Activated B cell treated with CpG ODN at 0.5 μM for 24 hours (primary cell): ENCODE results near the gene BANP. TPM values are rescaled to one million over a fixed set of nuclear protein-coding genes. Genes with fewer than 3 reads are reported as not detected.
A peak's percentile ranks its signal among the peaks of the same experiment; 100 is the strongest.
"Not testable (repeated sequence)": the region's sequence is repeated elsewhere in the genome, so short reads cannot be mapped to it uniquely, and the experiment has no call there.

Experiments used
- ATAC-seq: fragments of 200-7000 bp; cut with Tn5 transposase; one replicate; pipeline ENCODE4 v1.10.0; 2021; ENCODE audit warnings: low read depth, mild to moderate bottlenecking, moderate library complexity
- CTCF ChIA-PET: fragments of 350-600 bp; sonication (Branson Sonifier 250); formaldehyde crosslinking; loops from one replicate; lab custom pipeline; 2021; ENCODE audit warnings: antibody characterized with exemption; lab: Charles Lee
- POLR2A ChIA-PET: fragments of 350-600 bp; sonication (Branson Sonifier 250); formaldehyde crosslinking; loops from one replicate; lab custom pipeline; 2021; ENCODE audit warnings: antibody characterized with exemption; lab: Charles Lee
- DNase-seq: peaks from one replicate; pipeline ENCODE4 v3.0.0; 2022
- H3K27ac Mint-ChIP-seq: one replicate; pipeline ENCODE4 v1.8.0; 2020; ENCODE audit warnings: mixed read lengths
- H3K27me3 Mint-ChIP-seq: one replicate; pipeline ENCODE4 v1.8.0; 2021; ENCODE audit warnings: mixed read lengths
- H3K36me3 Mint-ChIP-seq: one replicate; pipeline ENCODE4 v1.8.0; 2021; ENCODE audit warnings: low read depth, mixed read lengths
- H3K4me1 Mint-ChIP-seq: one replicate; pipeline ENCODE4 v1.8.0; 2021; ENCODE audit warnings: mixed read lengths
- H3K4me3 Mint-ChIP-seq: one replicate; pipeline ENCODE4 v1.8.0; 2020; ENCODE audit warnings: mild to moderate bottlenecking, mixed read lengths
- H3K9me3 Mint-ChIP-seq: one replicate; pipeline ENCODE4 v1.8.0; 2020; ENCODE audit warnings: mixed read lengths
- intact Hi-C: fragments of 100-400 bp; cut with micrococcal nuclease; formaldehyde crosslinking; loops from one replicate; pipeline ENCODE4 v1.15.1; 2024
- total RNA-seq: library from RNA; stranded (reverse); gene quantifications from 2 replicates; pipeline ENCODE4 v1.2.3, GENCODE V29; 2022
- TF ChIP-seq, protein P1 (sequence below): fragments of 200-600 bp; IDR thresholded peaks from one replicate; pipeline ENCODE4 v1.8.0; 2022; ENCODE audit warnings: antibody characterized with exemption, mild to moderate bottlenecking

BANP gene
- total RNA-seq, 1 donor from 2014 or later: 72.3 TPM

DNA sequence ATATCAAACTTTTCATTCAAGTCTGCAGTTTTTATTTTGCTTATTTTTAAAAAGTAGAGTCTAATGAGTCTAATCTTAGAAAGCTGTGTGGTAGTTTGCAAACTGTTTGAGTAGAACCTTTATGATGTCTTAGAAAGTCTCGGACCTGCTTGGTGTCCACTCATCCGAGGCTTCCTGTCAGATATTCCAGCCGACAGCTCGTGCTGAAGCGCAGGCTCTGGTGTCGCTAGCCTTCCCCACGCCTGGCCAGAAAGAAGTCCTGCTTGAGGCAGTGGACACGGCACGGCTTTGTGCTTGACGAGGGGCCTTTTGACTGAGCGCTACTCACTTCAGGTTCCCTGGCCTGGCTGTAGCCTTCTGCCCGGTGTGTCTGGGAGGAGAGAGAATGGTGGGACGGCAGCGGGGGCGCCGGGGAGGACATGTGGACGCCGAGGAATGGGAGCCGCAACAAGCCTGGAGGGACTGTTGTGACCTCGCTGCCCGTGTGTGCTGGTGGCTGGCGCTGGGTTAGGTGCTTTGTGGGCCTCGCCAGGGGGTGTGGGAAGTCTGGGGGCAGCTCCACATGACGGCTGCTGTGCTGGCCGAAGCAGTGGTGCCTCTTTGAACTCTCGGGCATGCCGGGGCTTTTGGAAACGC, 33.5 kb downstream of the BANP start:
- Mint-ChIP-seq H3K27me3 (no peaks in the 10 kb centered on the region), H3K4me3 (no peak overlapping the region), H3K4me1 (peaks cover 44% of the 10 kb centered on the region), H3K9me3 (no peaks in the 10 kb centered on the region), H3K36me3 (peaks cover 75% of the 10 kb centered on the region), H3K27ac (peak overlapping the region; percentile 89)
- ATAC-seq (no peak), DNase-seq (no peak)
- POLR2A ChIA-PET: interaction anchor here (0.5 to 2.0 kb wide), 3 partner anchors 28 to 84 kb away, joined by 3 to 6 read pairs (median 4); partner anchors contain the start of gene BANP
- TF ChIP-seq, protein P1, sequence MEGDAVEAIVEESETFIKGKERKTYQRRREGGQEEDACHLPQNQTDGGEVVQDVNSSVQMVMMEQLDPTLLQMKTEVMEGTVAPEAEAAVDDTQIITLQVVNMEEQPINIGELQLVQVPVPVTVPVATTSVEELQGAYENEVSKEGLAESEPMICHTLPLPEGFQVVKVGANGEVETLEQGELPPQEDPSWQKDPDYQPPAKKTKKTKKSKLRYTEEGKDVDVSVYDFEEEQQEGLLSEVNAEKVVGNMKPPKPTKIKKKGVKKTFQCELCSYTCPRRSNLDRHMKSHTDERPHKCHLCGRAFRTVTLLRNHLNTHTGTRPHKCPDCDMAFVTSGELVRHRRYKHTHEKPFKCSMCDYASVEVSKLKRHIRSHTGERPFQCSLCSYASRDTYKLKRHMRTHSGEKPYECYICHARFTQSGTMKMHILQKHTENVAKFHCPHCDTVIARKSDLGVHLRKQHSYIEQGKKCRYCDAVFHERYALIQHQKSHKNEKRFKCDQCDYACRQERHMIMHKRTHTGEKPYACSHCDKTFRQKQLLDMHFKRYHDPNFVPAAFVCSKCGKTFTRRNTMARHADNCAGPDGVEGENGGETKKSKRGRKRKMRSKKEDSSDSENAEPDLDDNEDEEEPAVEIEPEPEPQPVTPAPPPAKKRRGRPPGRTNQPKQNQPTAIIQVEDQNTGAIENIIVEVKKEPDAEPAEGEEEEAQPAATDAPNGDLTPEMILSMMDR: no peak
- CTCF ChIA-PET: interaction anchor here (1.5 kb wide), 1 partner anchor 451 kb away, joined by 3 read pairs; no protein-coding TSS in a partner anchor
- intact Hi-C loops: loop anchor here (5.0 to 10.0 kb wide), 2 partner anchors 60 to 453 kb away; no protein-coding TSS in a partner anchor

DNA sequence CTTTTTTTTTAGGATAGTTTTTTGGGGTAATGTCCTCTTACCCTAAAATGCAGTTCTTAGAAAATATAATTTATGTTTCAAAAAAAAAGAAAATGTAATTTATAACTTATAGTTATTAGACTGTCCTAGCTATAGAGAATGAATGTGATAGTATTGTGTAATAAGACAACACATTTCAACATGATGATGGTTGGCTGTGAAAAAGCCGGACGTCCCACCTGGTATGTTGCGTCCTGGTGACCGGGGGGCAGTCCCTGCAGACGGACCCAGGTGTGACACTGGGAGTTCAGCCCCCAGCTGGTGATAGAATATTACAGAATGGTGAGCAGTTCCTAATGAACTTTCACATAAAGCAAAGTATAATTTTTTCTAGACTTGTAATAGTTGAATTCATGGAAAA, 34.3 kb downstream of the BANP start:
- CTCF ChIA-PET, H3K9me3 Mint-ChIP-seq, POLR2A ChIA-PET, H3K27me3 Mint-ChIP-seq, DNase-seq, ATAC-seq, H3K4me3 Mint-ChIP-seq: not testable (repeated sequence)
- Mint-ChIP-seq H3K36me3 (peaks cover 72% of the 10 kb centered on the region), H3K4me1 (peaks cover 44% of the 10 kb centered on the region), H3K27ac (peak overlapping the region; percentile 89)
- intact Hi-C loops: loop anchor here (10.0 kb wide), 1 partner anchor 59 kb away; no protein-coding TSS in a partner anchor

DNA sequence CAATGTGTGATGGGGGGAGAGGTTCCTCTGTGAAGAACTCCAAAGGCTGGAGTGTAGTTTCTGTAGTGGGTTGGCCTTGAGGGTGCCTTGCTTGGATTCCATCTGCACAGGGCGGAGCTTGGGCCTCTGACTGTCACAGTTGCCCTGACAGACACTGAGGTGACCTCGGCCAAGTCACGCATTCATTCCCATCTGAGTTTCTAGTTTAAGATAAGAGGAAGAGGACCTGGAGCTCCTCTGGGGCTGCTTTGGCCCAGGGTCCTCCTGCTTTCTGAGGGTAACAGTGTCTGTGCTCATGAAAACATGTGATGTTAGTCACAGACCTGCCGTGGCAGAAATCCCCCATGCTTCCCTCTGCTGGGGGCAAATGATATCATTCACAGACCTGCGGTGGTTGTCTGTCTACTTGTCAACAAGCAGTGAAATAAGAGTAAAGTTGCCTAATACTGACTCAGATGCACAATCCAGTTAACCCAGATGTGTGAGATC, 35.2 kb downstream of the BANP start:
- H3K27ac Mint-ChIP-seq: peak overlapping the region; percentile 89
- POLR2A ChIA-PET, H3K9me3 Mint-ChIP-seq, CTCF ChIA-PET, DNase-seq, H3K27me3 Mint-ChIP-seq: not testable (repeated sequence)
- H3K36me3 Mint-ChIP-seq: peaks cover 72% of the 10 kb centered on the region
- peaks cover 44% of the 10 kb centered on the region for H3K4me1 Mint-ChIP-seq
- intact Hi-C loops: loop anchor here (10.0 kb wide), 1 partner anchor 58 kb away; no protein-coding TSS in a partner anchor
- peak overlapping the region; percentile 24 for H3K4me3 Mint-ChIP-seq
- peak; percentile 80 for ATAC-seq

DNA sequence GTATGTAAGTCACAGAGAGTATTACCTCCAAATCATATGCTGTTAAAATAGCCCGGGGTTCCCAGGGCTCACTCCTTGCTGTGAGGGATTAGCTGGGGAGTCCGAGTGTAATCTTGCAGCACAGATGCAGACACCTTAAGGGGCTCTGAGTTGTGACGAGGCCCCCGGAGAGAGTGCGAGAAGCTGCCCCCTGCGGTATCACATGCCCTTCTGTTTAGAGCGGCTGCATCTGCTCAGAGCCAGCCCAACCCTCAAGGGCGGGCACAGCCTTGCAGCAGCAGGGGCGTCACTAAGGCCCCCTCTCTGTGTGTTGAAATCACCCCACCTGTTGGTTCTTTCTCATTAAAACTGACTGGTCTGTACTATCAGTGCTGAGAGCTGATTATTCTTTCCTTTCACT, 37.4 kb downstream of the BANP start:
- H3K27ac Mint-ChIP-seq, ATAC-seq, CTCF ChIA-PET, H3K4me3 Mint-ChIP-seq, H3K27me3 Mint-ChIP-seq, DNase-seq, H3K9me3 Mint-ChIP-seq: not testable (repeated sequence)
- intact Hi-C loops: loop anchor here (10.0 kb wide), 1 partner anchor 56 kb away; no protein-coding TSS in a partner anchor
- Mint-ChIP-seq H3K4me1 (peaks cover 29% of the 10 kb centered on the region), H3K36me3 (peaks cover 68% of the 10 kb centered on the region)
- POLR2A ChIA-PET: interaction anchor here (0.6 kb wide), 1 partner anchor 260 kb away, joined by 3 read pairs; no protein-coding TSS in a partner anchor

DNA sequence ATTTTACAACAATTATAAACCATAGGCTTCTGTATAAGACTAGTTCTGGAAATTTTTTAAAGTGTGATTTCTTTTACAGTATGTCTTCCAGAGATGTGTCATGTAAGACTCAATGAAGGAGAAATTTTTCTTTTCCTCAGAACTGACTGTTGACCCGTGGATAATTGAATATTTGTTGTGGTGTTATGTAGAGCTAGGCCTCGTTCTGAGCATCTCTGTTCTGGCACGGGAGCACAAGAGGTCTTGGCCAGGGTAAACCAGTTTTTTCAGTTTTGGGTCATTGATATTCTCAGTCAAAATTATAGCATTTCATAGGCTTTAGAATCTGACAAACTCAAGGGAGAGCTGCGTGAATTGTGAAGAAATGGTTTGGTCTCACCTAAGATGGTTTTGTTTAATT, 39.0 kb downstream of the BANP start:
- intact Hi-C loops, H3K4me3 Mint-ChIP-seq, DNase-seq, H3K27me3 Mint-ChIP-seq, H3K9me3 Mint-ChIP-seq, CTCF ChIA-PET, H3K27ac Mint-ChIP-seq, ATAC-seq, POLR2A ChIA-PET: not testable (repeated sequence)
- Mint-ChIP-seq H3K4me1 (peaks cover 12% of the 10 kb centered on the region), H3K36me3 (peaks cover 66% of the 10 kb centered on the region)

DNA sequence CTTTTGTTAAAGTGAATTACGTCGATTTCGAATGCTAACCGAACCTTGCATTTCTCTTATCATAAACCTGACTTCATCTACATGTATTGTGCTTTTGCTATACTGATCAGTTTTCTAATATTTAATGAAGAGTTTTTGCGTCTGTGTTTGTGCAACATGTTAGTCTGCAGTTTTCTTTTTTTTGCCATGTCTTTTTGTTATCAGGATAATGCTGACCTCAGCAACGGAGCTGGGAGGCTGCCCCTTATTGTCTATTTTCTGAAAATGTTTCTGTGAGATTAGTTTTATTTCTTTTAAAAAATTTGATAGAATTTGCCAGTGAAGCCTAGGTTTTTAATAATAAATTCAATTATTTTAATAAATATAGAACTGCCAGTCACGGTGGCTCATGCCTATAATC, 40.9 kb downstream of the BANP start:
- DNase-seq, intact Hi-C loops, POLR2A ChIA-PET, H3K4me3 Mint-ChIP-seq, H3K27me3 Mint-ChIP-seq, H3K27ac Mint-ChIP-seq, ATAC-seq, CTCF ChIA-PET, H3K9me3 Mint-ChIP-seq, H3K4me1 Mint-ChIP-seq: not testable (repeated sequence)
- peaks cover 63% of the 10 kb centered on the region for H3K36me3 Mint-ChIP-seq

DNA sequence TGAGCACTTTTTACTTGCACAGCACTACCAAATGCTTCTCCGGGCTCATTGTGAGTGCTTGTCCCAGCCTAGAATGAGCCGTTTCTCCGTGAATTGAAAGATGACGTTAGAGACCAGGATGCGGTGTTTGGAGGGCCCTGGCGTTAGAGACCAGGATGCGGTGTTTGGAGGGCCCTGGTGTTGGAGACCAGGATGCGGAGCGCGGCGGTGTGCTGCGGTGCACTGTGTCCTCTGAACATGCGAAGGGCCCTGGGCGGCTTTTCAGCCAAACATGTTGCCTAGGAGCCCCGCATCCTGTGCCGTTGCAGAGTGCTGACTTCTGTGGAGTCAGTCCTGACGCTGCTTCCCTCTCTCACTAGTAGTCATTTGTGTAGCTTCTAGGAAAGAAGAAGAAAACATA, 42.7 kb downstream of the BANP start:
- Mint-ChIP-seq H3K36me3 (peaks cover 70% of the 10 kb centered on the region), H3K9me3 (no peaks in the 10 kb centered on the region), H3K27ac (no peak overlapping the region), H3K27me3 (no peaks in the 10 kb centered on the region), H3K4me3 (no peak overlapping the region), H3K4me1 (no peaks in the 10 kb centered on the region)
- CTCF ChIA-PET: no interaction called here
- DNase-seq: no peak
- POLR2A ChIA-PET: no interaction called here
- intact Hi-C loops: no loop called here
- TF ChIP-seq, protein P1: no peak
- no peak for ATAC-seq
